ENCODE data around the gene DAND5.

Gene DAND5

DNA sequence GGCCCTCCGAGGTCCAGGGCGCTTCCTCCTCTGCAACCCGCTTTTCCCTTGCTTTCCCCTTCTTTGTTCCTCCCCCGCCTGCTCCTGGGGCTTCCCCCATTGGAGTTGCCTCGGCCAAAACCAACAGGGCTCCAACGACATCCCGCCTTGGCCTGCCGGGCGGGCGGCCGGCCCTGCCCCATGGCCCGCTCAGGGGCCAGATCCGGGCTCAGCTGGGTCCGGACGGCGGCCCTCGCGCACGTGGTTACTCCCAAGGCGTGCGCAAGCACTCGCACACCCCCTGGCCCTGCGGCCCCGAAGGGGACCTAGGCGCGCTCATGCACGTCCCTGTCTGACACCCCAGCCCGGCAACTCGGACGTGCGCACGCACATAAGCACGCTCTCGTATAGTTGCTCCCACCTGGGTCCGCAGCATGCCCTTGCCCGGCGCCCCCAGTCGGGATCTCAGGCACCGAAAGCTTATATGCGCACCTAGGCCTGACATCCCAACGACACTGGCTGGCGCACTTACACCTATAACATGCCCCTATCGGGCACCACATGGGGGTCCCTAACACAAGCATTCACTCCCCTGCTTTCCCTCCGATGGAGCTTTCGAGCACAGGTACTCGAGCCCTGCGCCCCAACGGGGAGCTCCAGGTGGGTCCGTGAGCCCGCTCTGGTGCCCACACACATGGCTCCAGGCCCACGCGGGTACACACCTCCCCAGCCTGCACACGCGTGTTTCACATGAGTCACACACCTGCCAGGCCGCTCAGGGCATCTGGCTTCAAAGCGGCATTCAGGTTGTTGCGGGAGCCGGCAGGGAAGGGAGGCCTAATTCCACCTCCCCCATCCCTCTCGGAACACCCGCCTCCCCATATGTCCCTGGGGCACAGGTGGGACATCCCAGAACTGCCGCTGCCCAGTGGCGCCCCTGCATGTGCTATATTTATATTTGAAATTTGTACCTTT is 40.9 kb downstream of the DAND5 start:
- DNase-seq (ENCODE audit: low read depth) = no peak

DNA sequence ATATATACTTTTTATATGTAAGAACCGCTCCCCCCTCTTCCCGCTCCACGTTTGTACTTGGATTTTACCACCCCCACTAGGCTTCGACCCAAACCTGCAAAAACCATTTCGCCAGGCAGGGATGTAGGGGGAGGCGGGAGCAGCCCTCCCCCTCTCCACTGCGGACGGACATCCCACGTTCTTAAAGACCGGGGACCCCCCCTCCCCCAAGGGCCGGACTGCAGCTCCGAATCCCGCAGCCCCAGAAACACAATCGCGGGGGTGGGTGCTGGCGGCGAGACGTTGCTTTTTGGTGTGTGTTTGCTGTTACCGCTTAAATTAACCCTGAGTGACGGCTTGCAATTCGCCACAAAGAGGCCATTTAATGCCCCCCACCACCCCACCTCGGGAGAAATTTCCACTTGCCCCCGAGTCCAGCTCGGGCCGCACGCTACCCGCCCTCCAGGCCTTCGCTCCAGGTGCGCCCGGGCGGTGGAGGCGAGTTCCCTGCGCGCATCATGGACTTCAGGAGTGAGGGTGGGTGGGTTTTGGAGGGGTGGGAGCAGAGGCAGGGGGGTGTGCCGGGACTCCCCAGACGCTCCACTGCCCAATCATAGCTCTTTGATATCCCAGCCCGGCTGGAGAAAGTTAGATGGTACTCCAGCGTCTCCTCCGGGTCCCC is 41.7 kb downstream of the DAND5 start:
- no peak for DNase-seq (ENCODE audit: low read depth)

DNA sequence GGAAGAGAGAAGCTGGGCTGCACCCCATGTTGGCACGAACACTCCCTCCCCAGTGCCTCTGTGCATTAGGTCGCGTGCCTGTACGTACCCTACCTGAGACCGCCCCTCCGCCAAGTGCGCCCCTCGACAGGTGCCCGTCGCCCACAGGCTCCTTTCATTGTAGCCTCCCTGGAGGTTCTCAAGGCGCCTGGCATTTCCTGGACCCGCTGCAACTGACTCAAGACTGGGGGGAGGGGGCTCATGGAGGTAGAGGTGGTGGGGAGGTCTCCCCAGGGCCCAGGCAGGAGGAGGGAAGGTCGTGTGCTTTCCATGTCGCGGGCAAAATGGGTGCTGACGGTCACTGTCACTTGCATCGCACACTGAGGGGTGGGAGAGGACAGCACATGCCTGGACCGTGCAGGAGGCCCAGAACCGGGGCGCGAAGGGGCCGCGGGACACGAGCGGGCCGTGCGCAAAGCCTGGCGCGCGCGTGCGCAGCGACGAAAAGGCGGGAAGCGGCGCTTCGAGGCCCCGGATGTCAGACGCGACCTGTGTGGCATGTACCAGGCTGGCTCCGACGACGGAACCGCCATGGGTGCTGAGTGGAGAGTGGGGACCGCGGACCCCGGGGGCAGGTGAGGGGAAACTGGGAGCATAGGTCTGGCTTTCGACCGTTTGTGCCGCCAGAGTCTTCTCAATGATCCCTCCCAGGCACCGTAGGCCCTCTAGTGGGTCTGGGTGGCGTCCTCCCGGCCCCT is 42.4 kb downstream of the DAND5 start:
- DNase-seq (ENCODE audit: low read depth) = no peak

DNA sequence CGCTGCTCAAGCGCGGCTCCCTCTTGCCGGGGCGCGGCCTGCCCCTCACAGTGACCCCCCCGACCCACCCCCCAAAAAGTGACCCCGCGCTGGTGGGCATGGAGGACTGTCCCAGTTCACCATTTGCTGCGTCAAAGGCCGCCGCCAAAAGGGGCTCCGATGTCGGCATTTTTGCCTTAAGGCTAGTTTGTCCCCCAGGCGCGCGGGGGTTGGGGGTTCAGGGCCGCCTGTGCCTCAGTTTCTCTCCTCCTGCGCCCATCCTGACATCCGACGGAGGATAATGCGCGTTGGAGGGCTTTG is 43.0 kb downstream of the DAND5 start:
- DNase-seq (ENCODE audit: low read depth) = no peak

DNA sequence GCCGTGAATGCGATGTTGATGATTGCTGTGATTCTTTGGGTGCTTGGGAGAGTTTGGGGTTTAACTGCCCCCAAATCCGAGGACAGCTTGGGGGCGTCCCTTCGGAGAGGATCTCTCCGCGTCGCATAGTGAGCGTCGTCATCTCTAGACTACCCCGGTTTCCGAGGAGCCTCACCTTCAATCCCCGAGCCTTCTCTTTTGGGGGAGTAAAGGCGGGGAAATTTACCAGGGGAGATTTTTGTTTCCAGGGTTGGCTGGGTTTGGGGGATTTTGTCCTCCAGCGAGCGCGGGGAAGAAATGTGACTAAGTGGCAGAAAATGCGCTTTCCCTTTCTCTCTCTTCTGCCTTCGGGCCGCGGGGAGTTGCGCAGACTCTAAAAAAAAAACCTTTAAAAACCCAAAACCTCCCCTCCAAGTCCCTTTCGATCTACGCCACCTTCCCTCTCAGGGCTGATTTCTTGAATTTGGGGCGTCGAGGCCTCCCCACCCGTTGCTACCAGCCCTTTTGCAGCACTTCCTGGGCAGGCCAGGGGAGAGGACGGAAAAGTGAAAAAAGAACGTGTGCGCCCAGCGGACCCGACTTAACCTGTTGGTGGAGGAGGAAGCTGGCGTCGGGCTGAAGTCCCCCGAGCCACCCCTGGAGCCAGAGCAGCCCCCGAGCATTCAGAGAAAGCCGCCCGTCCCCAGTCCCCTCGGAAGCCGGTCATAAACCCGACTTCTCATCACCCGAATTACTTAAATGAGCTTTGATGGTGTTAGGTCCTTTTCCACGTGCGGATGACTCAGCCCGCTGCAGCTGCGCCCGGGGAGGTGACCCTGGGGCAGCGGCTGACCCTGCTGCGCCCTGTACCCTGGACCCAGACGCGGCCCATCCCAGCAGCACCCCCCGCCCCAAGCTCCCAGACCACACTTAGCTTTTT is 43.6 kb downstream of the DAND5 start:
- DNase-seq (ENCODE audit: low read depth) = no peak

DNA sequence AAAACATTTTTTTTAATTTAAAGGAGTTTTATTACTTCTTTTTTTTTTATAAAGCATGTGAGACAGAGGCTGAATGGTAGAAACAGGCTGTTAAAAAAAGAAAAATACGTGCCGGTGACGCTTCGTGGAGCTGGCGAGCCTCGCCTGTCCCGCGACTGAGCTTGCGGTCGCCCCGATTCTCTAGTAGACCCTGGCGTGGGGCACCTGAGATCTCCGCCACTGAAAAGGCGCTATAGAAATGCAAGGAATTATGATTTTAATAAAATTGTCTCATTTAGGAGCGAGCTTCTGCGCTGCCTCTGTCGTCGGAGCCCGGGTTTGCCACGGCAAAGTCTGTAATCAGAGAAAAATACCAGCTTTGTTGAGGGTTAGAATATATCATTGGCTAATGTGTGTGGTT is 44.3 kb downstream of the DAND5 start:
- no peak for DNase-seq (ENCODE audit: low read depth)

DNA sequence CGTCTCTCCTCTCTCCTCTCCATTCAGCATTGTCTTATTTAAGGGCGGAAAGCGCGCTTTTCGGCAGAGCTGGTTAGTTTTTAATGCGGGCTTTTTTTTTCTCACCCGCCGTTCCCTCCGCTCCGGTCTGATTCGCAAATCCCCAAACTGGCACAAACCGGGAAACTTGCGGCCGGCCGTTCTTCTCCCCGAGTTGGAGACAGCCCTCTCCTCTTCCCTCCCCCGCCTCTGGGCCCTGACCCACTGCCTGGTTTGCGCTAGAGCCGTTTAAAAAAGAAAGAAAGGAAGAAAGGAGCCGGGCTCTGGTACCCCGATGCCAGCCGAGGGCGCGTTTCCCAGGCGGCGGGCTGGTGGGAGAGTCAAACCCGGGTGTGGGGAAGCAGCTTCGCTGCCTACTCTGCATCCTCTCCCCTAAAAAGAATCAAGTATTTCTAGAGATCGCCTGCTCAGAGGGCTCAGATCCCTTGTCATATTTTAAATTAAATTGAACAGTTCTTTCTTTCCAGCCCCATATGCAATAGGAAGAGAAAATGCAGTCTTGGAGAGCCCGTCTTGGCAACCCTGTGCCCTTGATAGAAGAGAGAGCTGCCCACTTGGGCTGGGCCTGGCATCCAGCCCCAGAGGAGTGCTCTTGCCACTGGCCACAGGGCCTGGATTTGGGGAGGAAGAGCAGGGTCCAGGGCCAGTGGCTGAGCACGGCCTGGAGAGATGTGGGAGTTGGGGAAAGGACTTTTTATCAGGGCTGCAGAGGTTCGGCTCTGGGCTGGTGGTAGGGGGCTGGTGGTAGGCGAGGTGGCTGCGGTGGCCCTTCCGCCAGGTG is 44.9 kb downstream of the DAND5 start:
- no peak for DNase-seq (ENCODE audit: low read depth)

DNA sequence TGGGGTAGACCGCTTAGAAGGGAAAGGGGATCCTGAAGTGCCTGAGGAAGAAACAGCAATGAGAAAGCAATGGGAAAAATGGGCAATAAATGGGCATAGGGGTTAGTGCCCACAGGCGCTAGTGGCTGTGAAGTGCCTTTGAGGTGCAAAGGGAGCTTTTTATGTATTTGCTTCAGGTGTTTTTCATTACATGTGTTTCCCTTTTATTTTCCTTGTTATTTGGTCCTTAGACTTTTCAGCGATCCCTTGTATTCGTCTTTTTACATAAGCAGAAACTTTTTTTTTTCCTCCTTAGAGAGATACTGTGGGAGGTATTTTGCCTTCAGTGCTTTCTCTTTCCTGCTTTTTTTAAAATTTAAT is 45.5 kb downstream of the DAND5 start:
- DNase-seq (ENCODE audit: low read depth) = no peak

DNA sequence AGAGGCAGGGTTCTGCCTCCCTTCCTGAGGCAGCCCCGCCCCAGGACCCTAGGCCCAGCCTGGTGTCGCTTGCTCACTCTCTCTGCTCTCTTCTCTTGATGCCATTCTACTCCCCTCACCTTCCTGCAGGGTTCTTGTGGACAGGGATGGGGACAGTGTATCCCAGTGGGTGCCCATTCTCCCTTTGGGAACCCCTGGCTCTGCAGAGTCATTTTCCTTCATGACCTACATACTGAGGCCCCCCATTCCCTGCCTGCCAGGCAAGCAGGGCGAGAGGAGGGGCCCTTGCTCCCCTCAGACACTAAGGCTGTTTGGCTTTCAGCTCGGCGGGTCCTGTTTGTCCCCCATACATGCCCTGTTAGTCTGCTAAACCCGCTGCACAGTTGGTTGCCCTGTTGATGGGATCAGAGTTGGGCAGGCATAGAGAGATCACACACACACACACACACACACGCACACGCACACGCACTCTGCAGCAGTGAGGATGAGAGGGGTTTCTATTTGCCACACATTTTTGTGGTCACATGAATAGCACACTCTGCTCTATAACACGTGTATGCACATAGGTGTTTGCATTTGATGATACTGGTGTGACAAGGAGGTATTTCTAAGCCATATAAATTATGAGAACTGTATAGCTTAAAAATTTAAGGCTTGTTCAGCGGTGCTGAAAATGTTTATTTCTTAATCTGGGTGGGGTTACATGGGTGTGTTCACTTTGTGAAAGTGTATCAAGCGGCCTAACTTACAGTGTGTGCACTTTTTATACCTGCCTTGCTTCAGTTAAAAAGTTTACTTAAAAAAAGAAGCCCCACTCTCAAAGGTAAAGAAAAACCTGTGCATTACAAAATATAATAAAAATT is 46.2 kb downstream of the DAND5 start:
- DNase-seq (ENCODE audit: low read depth) = no peak

DNA sequence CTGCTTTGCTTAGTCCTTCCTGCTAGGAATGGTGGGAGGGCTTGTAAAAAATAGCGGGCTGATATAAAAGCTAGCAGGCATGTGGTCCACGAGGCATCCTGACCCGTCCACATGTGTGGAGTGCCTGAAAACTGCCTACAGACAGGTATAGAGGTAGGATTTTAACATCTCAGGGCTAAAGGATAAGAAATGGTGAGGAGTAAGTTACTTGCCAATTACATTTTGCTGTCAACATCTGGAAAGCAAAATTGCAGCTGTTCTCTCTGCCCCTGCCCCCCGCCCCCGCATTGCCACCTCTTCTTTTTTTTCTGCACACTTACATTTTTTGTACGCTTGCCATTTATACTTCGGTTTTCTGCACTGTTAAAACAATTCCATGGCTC is 46.9 kb downstream of the DAND5 start:
- DNase-seq (ENCODE audit: low read depth) = no peak

DNA sequence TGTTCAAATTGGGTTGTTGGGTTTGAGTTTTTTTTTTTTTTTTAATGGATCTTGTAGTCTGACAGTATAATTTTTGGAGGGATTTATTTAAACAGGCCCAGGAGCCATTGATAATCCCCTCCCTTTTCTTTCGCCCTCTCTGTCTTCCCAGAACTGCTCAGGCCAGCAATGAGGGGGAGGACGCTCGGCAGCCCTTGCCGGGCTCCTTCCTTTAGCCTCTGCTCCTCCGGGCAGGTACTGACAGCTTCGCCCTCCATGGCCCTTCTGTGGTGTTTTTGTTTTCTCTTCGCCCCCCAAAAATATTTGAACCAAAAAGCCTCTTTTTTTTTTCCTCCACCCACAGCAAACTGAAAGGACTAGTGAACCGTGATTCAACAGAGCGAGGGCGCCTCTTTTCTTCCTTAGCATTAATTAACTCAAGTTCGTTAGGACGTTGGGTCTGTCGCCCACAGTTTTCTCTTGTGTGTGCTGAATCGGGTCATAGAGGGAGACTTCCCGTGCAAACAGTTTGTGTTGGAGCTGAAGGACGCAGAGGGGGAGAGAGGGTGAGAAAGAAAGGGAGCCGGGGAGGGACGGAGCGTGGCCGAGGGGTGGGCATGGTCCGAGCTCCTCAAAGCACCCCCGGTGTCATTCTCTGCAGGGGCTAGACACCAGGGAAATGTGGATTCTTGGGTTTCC is 47.4 kb downstream of the DAND5 start:
- no peak for DNase-seq (ENCODE audit: low read depth)

DNA sequence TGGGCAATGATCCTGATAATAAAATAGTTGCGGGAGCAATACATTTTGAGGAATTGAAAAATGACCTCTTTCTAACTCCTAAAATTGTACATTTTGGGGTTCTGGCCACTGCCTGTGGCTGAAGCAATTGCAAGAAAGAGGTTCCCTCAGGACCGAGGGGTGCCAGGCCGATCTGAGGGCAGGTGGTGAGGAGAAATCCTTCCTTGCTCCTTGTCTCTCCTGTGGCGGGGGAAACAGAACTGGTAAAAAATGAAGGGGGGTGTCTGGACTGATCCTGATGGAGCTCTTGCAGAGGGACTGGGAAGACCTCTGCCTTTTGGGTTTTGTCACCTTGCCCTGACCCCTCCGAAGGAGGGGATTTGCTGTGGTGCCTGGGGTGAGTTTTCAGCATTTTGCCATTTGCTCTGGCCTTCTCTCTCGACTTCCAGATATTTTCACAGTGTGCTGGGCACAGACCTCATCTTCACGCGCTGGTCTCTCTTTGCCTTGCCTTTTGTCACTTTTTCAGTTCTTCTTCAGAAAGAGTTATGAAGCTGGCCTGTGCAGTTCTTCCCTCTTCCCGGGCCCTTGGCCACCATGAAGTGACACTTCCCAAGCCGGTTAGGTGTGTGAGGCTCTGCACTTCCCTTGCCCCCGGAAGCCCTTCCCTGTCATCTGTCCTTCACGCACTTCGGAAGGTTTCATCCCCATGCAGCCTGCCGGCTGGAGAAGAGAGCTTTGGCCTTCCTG is 48.1 kb downstream of the DAND5 start:
- DNase-seq (ENCODE audit: low read depth) = no peak

DNA sequence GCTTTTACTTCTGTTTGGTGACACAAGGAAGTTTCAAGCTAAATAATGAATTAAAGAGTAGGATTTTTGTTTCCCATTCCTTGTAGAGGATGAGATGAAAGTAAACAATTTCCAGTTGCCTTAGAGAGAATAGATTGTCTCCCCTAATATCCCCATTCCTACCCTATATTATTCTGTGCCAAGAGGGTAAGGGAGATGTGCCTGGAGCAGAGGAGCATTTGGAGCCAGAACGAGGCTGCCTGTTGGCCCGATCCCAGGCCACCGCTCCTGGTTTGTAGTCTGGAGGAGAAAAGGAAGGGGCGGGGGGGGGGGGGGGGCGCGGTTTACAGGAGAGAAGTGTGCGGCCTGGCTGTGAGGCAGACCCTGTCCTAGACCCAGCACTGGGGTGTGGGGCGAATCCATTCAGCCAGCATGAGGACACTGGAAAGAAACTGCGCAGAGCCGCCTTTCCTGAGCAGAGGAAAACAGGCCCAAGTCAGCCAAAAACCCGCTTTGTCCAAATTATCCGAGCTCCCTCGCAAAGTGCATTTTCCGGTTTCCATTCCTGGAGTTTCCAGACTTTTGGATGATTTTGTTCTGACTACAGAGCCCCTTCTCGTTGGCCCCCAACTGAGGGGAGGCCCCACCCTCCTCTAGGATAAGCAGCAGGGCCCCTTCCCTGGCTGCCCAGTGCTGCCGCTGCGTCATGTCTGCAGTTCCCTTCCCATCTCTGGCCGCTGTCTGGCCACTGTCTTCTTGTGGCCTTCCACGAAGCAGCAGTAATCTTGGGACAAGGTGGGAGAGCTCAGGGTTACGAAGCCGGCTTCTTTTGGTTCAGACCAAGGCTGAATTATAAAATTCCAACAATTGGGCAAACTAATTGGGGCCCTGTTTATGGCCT is 48.9 kb downstream of the DAND5 start:
- DNase-seq (ENCODE audit: low read depth) = no peak

DNA sequence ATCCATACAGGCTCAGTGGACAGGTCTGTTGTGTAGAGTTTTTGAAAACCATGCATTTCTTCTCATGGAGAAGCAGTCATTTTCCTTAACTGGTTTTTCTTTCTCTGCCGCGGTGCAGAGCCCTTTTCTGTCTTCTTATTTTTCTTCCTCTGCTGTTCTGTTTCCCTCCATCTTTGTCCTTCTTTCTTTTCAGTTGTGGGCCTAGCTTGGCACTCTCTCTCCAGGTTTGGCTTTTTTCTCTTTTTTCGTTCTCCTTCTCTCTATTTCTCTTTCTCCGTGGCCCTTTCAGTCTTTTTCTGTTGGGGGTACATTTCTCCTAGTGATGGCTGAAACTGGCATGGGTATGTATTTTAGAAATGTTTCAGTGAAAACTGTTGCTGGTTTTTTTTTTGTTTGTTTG is 50.0 kb downstream of the DAND5 start:
- no peak for DNase-seq (ENCODE audit: low read depth)

DNA sequence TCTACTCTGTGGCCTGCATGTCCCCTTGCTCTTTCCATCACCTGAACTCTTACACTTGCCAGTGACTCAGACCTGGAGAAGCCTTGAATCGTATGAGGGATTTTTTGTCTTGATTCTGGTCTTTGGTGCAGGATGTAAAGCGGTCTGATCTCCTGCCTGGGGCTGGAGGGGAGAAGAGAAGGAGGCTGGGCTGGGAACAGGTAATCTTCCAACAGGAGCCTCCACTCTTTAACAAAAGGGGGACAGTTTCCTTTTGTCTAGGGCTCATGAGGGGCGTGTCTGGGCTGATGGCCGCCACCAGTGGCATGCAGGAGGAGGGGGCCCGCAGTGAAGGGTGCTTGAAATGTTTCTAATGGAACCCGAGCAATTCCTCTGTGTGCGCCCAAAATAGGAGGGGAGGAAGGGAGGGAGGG is 50.6 kb downstream of the DAND5 start:
- DNase-seq (ENCODE audit: low read depth) = no peak

DNA sequence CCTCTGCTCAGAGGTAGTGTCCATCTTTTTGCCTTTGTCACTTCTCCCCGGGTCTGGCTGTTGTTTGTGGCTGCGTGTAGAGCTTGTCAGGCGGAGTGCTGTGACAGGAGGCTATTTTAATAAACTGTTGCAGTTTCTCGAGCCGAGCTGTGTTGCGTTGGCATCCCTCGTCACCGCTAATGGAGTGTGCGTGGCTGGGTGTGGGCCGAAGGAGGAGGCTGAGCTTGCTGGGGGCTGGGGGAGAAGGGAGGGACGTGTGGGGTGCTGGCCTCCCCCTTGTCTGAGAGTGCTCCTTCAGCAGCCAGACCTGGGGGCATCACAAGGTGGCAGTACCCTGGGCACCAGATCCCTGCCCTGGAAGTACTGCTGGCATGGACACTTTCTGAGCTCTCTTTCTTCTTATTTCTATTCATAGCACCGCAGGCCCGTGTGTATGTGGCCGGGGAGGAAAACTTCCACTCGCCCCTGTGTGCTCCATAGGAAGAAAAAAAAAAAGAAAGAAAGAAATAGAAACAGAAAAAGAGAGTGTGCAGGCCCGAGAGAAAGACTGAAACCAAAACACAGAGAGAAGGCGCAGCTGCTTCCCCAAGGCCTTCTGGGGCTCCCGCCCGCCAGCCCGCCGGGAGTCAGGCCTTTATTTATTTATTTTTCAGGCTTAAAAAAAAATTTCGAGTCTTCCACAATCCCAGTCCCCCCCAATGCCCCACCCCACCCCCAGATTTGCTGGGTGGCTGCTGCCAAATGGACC is 52.9 kb downstream of the DAND5 start:
- no peak for DNase-seq (ENCODE audit: low read depth)

All from activated T-cell treated with anti-CD3 and anti-CD28 coated beads for 1 hour (primary cell).